ENCODE data around the gene PAPSS1.
"Not testable (repeated sequence)": the region's sequence is repeated elsewhere in the genome, so short reads cannot be mapped to it uniquely, and the experiment has no call there.

Gene PAPSS1

DNA sequence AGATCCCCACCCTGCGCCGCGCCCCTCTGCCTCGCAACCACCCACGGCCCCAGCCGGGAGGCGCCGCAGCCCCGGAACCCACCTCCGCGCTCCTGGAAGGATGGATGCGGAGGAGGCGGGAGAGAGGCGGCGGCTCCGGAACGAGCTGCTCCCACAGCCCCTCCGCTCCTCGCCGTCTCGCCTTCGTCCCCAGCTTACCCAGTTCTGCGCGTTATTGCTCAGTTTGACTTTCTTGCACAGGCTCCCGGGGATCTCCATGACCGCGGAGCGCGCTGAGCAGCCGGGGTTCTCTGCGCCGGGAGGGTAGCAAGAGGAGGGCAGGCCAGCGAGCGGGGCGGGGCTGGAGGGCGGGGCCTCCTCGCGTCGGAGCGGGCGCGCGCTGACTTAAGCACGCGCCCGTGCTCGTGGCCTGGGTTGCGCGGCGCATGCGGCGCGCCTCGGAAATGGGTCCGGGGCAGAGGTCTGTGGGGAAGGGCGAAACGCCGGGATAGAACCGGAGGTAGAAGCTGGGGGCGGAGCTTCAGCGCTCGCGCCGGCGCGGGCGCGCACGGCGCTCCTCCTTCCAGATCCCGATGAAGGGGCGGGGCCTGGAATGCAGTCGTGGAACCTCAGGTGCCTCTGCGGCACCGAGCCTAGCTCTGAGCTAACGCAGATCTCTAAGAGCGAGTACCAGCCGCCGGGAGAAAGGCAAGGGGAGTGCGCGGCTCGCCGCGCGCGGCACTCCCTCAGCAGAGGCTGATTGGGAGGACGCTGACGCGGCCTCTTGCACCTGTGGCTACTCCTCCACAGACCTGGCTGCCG lies at the start of gene PAPSS1:
PAPSS1 (minus strand) TSS at position 313 of the 801 bp plus-strand sequence; CDS start at position 258, 55 bp downstream.
- peak; percentile 88 for DNase-seq

DNA sequence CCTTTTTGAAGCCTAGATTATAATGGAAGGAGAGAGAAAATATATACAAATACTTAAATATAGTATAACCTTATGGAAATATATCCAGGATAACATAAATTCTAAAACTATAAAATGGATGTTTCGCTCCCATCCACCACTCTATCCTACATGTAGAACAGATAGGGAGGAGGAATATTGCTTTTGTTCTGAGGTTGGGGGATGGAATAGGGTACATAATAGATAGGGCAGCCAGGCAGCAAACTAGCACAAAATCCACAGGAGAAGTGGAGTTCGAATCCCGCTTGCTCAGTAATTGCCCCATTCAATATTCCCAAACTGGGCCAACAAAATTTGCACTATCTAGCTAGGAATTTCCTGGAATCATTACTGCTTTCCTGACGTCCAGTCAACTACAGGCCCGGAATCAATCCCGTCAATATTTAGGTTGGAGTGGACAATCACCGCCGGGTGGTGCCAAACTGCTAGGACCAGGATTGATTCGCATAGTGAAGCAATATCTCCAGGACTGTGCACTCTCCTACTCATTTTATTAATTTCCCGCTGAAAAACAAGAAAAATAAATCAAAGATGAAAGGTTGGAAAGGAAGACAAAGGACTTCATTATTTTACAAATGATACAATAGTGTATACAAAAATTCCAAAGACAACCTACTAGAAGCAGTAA lies 40.4 kb upstream of the PAPSS1 start:
- no peak for DNase-seq

- DNase-seq, result peak; percentile 11
Measured at GRCh38 chr4:107757864-107758476, 37.9 kb upstream of the PAPSS1 start.

GRCh38 chr4:107757283-107757682 lies 37.2 kb upstream of the PAPSS1 start:
- DNase-seq, result no peak

DNA sequence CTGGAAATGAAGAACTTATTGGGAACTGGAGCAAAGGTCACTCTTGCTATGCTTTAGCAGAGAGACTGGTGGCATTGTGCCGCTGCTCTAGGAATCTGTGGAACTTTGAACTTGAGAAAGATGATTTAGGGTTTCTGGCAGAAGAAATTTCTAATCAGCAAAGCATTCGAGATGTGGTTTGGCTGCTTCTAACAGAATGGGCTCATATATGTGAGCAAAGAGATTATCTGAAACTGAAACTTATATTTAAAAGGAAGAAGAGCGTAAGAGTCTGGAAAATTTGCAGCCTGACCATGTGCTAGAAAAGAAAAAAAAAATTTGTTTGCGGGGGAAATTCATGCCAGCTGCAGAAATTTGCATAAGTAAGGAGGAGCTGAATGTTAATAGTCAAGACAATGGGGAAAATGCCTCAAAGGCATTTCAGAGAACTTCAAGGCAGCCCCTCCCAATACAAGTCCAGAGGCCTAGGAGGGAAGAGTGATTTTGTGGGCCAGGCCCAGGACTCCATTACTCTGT lies 35.9 kb upstream of the PAPSS1 start:
- DNase-seq, result no peak

DNA sequence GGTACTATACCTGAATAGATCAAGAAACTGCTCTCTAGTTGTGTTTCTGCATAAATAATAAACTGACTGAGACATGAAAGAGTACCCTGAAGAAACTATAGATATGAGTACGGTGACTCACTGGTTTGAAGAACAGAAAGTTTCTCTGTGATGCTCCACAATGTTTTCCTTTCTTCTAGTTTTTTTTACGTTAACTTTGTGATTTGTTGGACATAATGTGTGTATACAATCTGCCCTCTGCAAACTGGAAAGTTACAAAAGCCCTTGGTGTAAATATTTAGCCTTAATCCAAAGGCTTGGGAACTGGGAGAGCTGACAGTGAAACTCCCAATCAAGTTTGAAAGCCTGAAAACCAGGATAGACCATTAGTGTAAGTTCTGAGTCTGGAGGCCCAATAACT lies 31.6 kb upstream of the PAPSS1 start:
- DNase-seq, result no peak

GRCh38 chr4:107747748-107748486 lies 27.9 kb upstream of the PAPSS1 start:
- peak; percentile 84 for DNase-seq

DNA sequence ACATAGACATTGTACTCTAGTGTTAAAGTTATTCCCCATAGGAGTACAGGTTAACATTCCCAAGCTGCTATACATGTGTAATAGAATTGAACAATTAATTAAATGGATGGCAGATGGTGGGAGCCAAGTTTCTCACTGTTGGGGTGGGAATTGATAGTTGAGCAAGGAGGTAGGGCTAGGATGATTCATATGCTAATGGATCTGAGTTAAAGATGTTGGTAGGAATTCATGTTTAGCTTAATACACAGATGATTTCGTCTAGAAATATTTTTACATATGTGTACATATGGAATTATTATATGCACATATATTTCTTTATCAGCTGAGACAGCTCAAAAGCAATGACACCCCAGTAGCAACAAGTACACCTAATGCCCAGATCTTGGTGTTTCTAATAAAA lies 26.1 kb upstream of the PAPSS1 start:
- DNase-seq, result no peak

GRCh38 chr4:107744532-107744931 lies 24.5 kb upstream of the PAPSS1 start:
- DNase-seq, result no peak

DNA sequence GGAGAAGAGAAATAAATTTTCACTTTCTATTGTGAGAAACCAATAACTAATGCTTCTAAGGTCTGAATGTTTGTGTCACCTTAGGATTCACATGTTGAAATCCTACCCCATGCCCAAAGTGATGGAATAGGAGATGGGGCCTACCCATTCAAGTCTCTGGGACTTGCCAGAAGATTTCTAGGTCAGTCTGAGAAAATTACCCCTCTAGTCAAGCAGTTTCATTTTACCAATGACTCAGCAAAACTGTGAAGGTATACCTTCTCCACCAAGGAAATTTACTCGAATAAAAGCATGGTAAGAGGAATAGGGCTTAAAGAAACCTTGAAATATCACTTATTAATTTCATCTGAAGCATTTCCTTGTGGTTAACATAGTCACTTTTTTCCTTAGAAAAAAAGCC lies 23.5 kb upstream of the PAPSS1 start:
- no peak for DNase-seq

GRCh38 chr4:107742791-107743190 lies 22.8 kb upstream of the PAPSS1 start:
- no peak for DNase-seq

DNA sequence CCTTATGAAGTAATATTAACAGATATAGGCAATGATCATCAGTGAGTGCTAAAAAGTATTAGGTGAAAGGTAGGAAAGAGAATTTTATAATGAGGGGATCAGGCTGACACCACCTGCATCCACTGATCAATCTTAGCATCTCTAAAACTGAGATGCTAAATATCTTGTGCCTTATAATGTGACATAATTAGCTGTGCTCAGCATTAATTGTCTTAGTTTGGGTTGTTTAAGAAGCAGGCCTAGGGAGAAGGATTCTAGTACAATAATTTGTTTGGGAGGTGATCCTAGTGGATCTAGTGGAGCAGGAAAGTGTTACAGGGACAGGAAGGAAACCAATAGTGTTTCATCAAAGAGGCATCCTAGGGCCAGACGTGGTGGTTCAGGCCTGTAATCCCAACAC lies 22.2 kb upstream of the PAPSS1 start:
- DNase-seq, result no peak

- no peak for DNase-seq
Measured at GRCh38 chr4:107740950-107741701, 21.1 kb upstream of the PAPSS1 start.

DNA sequence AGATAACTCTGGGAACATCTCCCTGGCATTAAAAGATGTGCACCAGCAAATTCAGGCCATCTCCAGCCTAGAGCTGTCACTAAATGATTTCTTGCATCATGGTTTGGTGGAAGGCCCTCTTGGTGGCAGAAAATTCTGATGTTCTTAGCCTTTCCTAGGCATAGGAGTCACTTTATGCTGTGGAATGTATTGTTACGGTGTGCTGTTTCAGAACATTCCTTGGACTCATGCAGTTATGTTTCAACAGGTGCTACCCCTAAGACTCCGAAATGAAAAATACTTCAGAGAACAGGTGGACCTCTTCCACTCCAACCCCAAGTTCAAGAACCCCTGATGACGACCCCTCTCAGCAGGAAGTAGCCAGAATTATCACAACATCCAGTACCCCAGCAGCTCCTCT lies 20.3 kb upstream of the PAPSS1 start:
- no peak for DNase-seq

- no peak for DNase-seq
Measured at GRCh38 chr4:107737450-107737849, 17.4 kb upstream of the PAPSS1 start.

DNA sequence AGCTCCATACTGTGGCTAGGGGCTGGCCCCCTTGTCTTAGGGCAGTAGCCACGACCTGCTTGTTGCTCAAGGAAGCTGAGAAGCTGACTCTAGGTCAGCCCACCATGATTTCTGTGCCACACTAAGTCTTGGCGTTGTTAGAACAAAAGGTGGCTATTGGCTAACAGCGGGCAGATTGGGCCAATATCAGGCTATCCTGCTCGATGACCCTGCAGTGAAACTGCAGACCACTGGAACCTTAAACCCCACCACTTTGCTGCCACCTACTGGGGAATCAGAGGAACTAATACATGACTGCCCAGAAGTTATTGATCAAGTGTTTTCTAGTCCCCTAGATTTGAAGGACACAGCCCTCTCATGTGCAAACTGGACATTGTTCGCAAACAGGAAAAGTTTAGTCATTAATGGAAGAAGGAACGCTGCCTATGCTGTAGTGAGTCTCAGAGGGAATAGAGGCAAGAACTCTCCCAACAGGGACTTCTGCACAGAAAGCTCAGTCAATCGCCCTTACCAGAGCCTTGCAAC lies 17.0 kb upstream of the PAPSS1 start:
- DNase-seq, result peak; percentile 26

DNA sequence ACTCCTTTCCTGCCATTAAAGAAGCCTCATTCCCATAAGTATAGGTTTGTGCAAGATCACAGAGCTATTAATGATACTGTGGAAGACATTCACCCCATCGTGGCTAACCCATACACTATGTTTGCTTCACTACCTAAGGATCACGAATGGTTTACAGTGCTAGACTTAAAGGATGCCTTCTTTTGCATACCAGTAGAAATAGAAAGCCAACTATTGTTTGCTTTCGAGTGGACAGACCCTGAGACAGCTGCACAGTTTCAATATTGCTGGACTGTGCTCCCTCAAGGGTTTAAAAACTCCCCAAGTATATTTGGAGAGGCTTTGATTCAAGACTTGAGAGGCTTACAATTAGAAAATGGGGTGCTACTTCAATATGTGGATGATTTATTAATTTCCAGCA lies 16.0 kb upstream of the PAPSS1 start:
- DNase-seq, result no peak

- DNase-seq, result no peak
Measured at GRCh38 chr4:107734120-107734519, 14.1 kb upstream of the PAPSS1 start.

DNA sequence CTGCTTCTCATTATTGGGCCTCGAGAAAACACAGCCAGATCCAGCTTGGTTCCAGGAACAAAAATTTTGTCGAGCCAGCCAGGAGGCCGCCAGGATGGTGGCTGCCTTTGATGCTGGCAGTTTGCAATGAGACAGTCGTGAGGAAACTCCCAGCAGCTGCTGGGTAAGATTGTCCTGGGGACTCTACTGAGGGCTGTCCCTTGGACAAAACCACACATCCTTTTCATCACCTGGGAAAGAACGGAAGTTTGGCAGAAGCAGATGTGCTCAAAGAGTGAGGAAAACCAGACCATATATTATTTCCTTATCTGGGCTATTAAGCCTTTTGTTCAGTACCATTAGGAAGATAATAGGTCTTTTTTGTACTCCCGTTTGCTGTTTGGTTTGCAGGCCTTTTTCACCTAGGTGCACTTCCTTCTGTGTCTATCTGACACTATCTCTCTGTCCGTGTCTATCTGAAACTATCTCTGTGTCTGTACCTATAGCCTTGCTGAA lies 13.4 kb upstream of the PAPSS1 start:
- no peak for DNase-seq

GRCh38 chr4:107729050-107729449 lies 9.0 kb upstream of the PAPSS1 start:
- DNase-seq, result not testable (repeated sequence)

DNA sequence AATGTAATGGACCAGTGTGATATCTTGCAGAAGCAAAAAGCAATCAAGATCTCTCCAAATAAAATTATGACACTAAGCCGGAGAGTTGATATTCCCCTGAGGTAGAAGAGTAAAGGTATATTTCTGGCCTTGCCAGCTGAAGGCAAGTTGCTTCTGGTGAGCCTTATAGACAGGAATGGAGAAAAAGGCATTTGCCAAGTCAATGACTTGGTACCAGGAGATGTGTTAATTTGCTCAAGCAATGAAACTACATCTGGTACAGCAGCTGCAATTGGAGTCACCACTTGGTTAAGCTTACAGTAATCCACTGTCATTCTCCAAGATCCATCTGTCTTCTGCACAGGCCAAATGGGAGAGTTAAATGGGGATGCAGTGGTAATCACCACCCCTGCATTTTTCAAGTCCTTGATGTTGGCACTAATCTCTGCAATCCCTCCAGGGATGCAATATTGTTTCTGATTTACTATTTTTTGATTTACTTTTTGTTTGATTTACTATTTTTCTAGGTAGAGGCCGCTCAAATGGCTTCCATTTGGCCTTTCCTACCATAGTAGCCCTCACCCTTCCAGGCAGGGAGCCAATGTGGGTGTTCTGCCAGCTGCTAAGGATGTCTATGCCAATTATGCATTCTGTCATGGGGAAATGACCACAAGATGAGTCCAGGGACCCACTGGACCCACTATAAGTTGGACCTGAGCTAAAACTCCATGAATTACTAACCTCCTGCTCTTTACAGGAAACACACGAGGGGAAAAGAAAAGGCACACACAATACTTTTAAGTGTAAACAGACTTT lies 6.3 kb upstream of the PAPSS1 start:
- not testable (repeated sequence) for DNase-seq

Data from NCI-H1105 treated with DMSO at 0.1 percent for 48 hours (cell line).